ENCODE measurements around the gene KRTAP4-3. TPM values are rescaled to one million over a fixed set of nuclear protein-coding genes. Genes with fewer than 3 reads are reported as not detected.

Gene KRTAP4-3
- total and polyA plus RNA-seq, 2 donors from 2014 or later: not detected

GRCh38 chr17:41177727-41178271 lies 9.8 kb upstream of the KRTAP4-3 start, which contains the start of gene KRTAP4-2:
TSS of gene KRTAP4-2 (minus strand) at chr17:41178221. CDS start at chr17:41178164, 57 bp downstream.
- Histone ChIP-seq H3K4me3 (ENCODE audit: low read length in 3 of 3) (no peak within 1 kb of the TSS), H3K27me3 (ENCODE audit: control insufficient read depth, insufficient read depth, low read length) (no peaks in the 10 kb centered on the region), H3K4me1 (ENCODE audit: control insufficient read depth in 2 of 3, insufficient read depth in 2 of 3, low read depth in 1 of 3, low read length in 3 of 3) (no peaks in the 10 kb centered on the region), H3K27ac (ENCODE audit: low read depth in 2 of 2, low read length in 2 of 2) (no peak within 1 kb of the TSS), H3K9me3 (ENCODE audit: control insufficient read depth in 2 of 3, insufficient read depth in 1 of 3, low read length in 3 of 3) (no peaks in the 10 kb centered on the region), H3K9ac (ENCODE audit: low read length in 3 of 3) (no peak within 1 kb of the TSS), H3K36me3 (ENCODE audit: control insufficient read depth in 2 of 3, insufficient read depth in 3 of 3, low read length in 3 of 3) (no peaks in the 10 kb centered on the region)
- intact Hi-C loops (cut with DNase I): no loop called here
- DNase-seq (no peak), FAIRE-seq (no peak)
- TF ChIP-seq CTCF (IDR thresholded peaks at IDR 0.05; ENCODE audit: borderline replicate concordance, extremely low read depth, insufficient read depth): no peak

- intact Hi-C loops (cut with DNase I): no loop called here
- no peak overlapping the region for H3K4me3 ChIP-seq (ENCODE audit: low read length in 3 of 3)
- H3K36me3 ChIP-seq (ENCODE audit: control insufficient read depth in 2 of 3, insufficient read depth in 3 of 3, low read length in 3 of 3): no peaks in the 10 kb centered on the region
- H3K27me3 ChIP-seq (ENCODE audit: control insufficient read depth, insufficient read depth, low read length): no peaks in the 10 kb centered on the region
- no peaks in the 10 kb centered on the region for H3K4me1 ChIP-seq (ENCODE audit: control insufficient read depth in 2 of 3, insufficient read depth in 2 of 3, low read depth in 1 of 3, low read length in 3 of 3)
- DNase-seq (no peak), FAIRE-seq (no peak)
- TF ChIP-seq CTCF (IDR thresholded peaks at IDR 0.05; ENCODE audit: borderline replicate concordance, extremely low read depth, insufficient read depth): no peak
- no peaks in the 10 kb centered on the region for H3K9me3 ChIP-seq (ENCODE audit: control insufficient read depth in 2 of 3, insufficient read depth in 1 of 3, low read length in 3 of 3)
- no peak overlapping the region for H3K27ac ChIP-seq (ENCODE audit: low read depth in 2 of 2, low read length in 2 of 2)
- no peak overlapping the region for H3K9ac ChIP-seq (ENCODE audit: low read length in 3 of 3)
These were observed 8.8 kb upstream of the KRTAP4-3 start for GRCh38 chr17:41176744-41177387.

GRCh38 chr17:41171886-41172285 lies 3.9 kb upstream of the KRTAP4-3 start:
- H3K9ac ChIP-seq (ENCODE audit: low read length in 3 of 3): no peak overlapping the region
- no peak for DNase-seq
- intact Hi-C loops (cut with DNase I): no loop called here
- H3K27me3 ChIP-seq (ENCODE audit: control insufficient read depth, insufficient read depth, low read length): no peaks in the 10 kb centered on the region
- no peaks in the 10 kb centered on the region for H3K9me3 ChIP-seq (ENCODE audit: control insufficient read depth in 2 of 3, insufficient read depth in 1 of 3, low read length in 3 of 3)
- no peak for TF ChIP-seq CTCF (IDR thresholded peaks at IDR 0.05; ENCODE audit: borderline replicate concordance, extremely low read depth, insufficient read depth)
- no peak for FAIRE-seq
- no peak overlapping the region for H3K27ac ChIP-seq (ENCODE audit: low read depth in 2 of 2, low read length in 2 of 2)
- no peak overlapping the region for H3K4me3 ChIP-seq (ENCODE audit: low read length in 3 of 3)
- H3K4me1 ChIP-seq (ENCODE audit: control insufficient read depth in 2 of 3, insufficient read depth in 2 of 3, low read depth in 1 of 3, low read length in 3 of 3): no peaks in the 10 kb centered on the region
- H3K36me3 ChIP-seq (ENCODE audit: control insufficient read depth in 2 of 3, insufficient read depth in 3 of 3, low read length in 3 of 3): no peaks in the 10 kb centered on the region
